ENCODE data around the gene HELLS. TPM values are rescaled to one million over a fixed set of nuclear protein-coding genes. Genes with fewer than 3 reads are reported as not detected.

The HELLS gene
- total RNA-seq, 3 donors from 2014 or later = 6.4 to 33.2 (median 11.6) TPM

DNA sequence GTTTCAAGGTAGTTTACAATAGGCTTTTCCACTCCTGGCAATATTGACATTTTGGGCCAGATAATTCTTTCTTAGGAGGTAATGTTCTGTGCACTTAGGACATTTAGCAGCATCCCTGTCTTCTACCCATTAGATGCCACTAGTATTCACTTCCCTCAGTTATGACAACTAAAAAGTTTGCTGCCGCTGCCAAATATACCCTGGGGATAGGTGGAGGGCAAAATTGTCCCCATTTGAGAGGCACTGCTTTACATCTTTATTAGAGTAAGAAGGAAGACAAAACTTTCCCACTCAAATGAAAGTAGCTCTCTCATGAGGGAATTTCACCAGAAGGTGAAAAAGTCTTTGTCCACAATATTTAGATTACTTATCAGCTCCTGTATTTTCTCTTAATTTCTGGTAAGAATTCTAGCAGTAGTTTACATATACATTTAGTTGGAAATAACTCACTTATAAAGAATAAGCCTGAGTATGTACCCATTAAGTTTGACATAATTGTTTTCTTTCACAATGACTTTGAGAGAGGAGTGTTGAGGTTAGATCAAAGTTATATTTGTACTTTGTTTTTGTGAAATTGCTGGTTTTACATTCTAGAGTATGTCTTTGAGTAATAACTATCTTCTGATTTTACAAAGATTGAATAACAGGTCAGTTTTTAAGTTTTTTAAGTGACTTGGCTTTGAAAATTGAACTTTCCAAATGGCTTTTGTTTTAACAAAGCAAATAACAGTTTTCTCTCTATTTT is 46.0 kb downstream of the HELLS start:
- TF ChIP-seq, protein P1, sequence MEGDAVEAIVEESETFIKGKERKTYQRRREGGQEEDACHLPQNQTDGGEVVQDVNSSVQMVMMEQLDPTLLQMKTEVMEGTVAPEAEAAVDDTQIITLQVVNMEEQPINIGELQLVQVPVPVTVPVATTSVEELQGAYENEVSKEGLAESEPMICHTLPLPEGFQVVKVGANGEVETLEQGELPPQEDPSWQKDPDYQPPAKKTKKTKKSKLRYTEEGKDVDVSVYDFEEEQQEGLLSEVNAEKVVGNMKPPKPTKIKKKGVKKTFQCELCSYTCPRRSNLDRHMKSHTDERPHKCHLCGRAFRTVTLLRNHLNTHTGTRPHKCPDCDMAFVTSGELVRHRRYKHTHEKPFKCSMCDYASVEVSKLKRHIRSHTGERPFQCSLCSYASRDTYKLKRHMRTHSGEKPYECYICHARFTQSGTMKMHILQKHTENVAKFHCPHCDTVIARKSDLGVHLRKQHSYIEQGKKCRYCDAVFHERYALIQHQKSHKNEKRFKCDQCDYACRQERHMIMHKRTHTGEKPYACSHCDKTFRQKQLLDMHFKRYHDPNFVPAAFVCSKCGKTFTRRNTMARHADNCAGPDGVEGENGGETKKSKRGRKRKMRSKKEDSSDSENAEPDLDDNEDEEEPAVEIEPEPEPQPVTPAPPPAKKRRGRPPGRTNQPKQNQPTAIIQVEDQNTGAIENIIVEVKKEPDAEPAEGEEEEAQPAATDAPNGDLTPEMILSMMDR (IDR thresholded peaks at IDR 0.05) = no peak
- Histone ChIP-seq H3K4me3 (no peak overlapping the region), H3K4me1 (ENCODE audit: low read depth) (no peaks in the 10 kb centered on the region), H3K9me3 (no peaks in the 10 kb centered on the region), H3K36me3 (ENCODE audit: low read depth) (no peaks in the 10 kb centered on the region)
- no peak for ATAC-seq
- no peak for DNase-seq
- intact Hi-C loops (cut with DNase I, micrococcal nuclease) = no loop called here

DNA sequence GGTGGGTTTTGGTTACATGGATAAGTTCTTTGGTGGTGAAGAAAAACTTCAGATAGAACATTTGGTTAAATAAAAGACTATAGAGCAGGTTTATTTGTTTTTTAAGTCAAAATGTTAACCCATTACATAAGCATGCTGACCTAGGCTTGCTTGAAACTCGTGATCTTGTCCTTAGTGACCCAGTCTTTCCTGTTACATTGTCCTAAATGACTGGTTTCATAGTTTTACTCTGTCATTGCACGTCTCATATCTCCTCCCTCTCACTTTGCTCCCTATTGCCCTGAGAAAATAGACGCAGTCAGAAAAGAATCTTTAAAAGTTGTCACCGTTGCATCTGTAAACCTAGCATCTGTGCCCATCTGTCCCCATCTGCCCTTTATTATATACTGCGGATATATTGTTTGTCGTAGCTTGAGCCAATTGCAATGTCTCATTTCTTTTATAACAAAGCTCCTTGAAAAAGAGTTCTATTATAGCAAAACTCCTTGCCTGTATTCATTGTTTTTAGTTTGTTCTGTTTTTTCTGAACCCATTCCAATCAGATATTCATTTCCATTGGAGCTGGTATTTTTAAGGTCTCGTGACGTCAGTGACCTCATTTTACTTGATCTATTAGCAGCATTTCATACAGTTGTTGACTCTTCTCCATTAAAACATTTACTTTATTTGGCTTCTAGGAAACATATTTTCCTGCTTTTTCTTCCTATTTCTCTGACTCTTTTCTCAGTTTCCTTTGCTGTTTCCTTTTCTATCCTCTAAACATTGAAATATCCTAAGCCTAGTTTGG is 57.3 kb downstream of the HELLS start:
- no peaks in the 10 kb centered on the region for H3K9me3 ChIP-seq
- no peaks in the 10 kb centered on the region for H3K36me3 ChIP-seq (ENCODE audit: low read depth)
- H3K4me3 ChIP-seq = no peak overlapping the region
- intact Hi-C loops (cut with DNase I, micrococcal nuclease) = no loop called here
- H3K4me1 ChIP-seq (ENCODE audit: low read depth) = no peaks in the 10 kb centered on the region
- ATAC-seq (no peak), DNase-seq (no peak)
- TF ChIP-seq, protein P1 (IDR thresholded peaks at IDR 0.05) = no peak

DNA sequence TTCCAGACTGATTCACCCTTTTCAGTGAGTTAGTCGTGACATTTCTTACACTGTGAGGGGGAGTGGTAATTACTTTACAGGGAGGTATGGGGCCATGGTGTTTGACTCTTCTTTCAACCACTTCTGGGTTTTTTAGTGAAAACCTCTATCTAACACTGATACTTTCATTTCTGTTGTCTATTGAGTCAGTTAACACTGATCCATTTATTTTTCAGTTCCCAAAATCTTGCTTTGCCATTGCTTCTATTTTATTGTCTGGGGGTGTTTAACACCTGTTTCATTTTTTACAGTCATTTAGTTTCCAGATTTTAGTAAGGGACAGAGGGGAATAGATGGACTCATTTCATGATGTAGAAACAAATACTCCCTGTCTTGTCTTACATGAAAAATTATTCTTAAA is 61.5 kb downstream of the HELLS start:
- no peaks in the 10 kb centered on the region for H3K9me3 ChIP-seq
- no peaks in the 10 kb centered on the region for H3K4me1 ChIP-seq (ENCODE audit: low read depth)
- DNase-seq (no peak), ATAC-seq (no peak)
- intact Hi-C loops (cut with DNase I, micrococcal nuclease) = no loop called here
- TF ChIP-seq, protein P1 (IDR thresholded peaks at IDR 0.05) = no peak
- no peak overlapping the region for H3K4me3 ChIP-seq
- H3K36me3 ChIP-seq (ENCODE audit: low read depth) = no peaks in the 10 kb centered on the region

DNA sequence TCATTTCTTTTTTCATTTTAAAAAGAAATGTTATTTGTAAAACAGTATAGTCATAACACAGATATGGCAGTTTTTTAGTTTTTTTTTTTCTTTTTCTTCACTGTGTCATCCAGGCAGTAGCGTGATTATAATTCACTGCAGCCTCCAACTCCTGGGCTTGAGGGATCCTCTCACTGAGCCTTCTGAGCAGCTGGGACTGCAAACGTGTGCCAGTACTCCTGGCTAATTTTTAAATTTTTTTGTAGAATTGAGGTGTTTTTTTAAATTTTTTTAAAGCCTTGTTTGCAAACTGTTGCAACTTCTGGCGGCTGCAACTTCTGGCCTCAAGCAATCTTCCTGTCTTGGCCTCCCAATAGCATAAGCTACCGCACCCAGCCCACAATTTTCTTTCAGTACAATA is 63.0 kb downstream of the HELLS start:
- Histone ChIP-seq H3K4me3 (no peak overlapping the region), H3K4me1 (ENCODE audit: low read depth) (no peaks in the 10 kb centered on the region), H3K36me3 (ENCODE audit: low read depth) (no peaks in the 10 kb centered on the region), H3K9me3 (no peaks in the 10 kb centered on the region)
- no peak for DNase-seq
- TF ChIP-seq, protein P1 (IDR thresholded peaks at IDR 0.05) = no peak
- intact Hi-C loops (cut with DNase I, micrococcal nuclease) = no loop called here
- ATAC-seq = no peak

DNA sequence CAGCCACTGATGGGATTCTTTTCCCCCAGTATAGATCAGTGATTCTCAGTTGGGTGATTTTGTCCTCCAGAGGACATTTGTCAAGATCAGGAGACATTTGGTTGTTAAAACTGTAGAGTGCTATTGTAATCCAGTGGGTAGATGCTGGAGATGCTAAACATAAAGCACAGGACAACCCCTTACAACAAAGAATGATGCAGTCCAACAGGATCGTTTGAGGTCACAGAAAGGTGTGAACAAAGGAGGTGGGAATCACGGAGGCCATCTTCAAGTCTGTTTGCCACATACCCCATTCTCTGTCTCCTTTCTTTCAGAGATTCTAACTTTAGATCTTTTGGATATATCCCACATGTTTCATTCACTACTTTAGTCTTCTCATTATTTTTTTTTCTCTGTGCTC is 69.0 kb downstream of the HELLS start:
- intact Hi-C loops (cut with DNase I, micrococcal nuclease) = no loop called here
- TF ChIP-seq, protein P1 (IDR thresholded peaks at IDR 0.05) = no peak
- no peaks in the 10 kb centered on the region for H3K9me3 ChIP-seq
- DNase-seq (no peak), ATAC-seq (no peak)
- no peaks in the 10 kb centered on the region for H3K36me3 ChIP-seq (ENCODE audit: low read depth)
- no peaks in the 10 kb centered on the region for H3K4me1 ChIP-seq (ENCODE audit: low read depth)
- H3K4me3 ChIP-seq = no peak overlapping the region
